Fibroblast of peridontal ligament (primary cell): ENCODE measurements around the gene MRGPRG.
"Not testable (repeated sequence)": the region's sequence is repeated elsewhere in the genome, so short reads cannot be mapped to it uniquely, and the experiment has no call there.

Source experiments
- DNase-seq: peaks from one replicate; pipeline ENCODE4 v3.0.0-alpha.2; 2010; ENCODE audit errors: extremely low read depth

The MRGPRG gene

DNA sequence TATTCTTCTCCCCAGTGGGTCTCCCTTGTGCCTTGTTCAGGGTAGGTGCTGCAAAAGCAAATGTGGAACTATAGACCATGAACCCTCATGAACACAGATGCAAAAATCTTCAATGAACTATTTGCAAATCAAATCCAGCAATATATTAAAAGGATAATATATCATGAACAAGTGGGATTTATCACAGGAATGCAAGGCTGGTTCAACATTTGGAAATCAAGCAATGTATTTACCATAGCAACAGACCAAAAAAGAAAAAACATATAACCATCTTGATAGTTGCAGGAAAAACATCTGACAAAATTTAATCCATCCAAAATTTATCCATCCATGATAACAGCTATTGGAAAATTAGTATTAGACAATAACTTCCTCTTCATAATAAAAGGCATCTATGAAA, 42.1 kb downstream of the MRGPRG start:
- DNase-seq = no peak

DNA sequence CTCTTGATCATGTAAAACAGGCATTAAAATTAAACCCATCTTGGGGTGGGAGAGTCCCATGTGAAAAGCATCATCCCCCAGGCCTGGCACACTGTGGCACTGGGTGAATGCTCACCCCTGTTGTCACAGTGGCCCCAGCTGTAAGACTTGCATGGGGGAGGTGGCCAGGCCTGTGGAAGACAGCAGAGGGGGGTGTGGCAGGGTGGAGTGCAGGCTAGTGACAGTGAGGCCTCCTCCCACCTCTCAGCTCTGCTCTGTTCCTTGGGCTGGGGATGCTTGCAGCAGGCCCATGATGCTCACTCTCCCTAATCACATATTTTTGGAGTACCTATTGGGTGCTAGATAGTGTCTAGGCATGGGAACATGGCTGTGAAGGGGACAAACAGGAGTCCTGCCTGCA, 43.4 kb downstream of the MRGPRG start:
- DNase-seq = no peak

DNA sequence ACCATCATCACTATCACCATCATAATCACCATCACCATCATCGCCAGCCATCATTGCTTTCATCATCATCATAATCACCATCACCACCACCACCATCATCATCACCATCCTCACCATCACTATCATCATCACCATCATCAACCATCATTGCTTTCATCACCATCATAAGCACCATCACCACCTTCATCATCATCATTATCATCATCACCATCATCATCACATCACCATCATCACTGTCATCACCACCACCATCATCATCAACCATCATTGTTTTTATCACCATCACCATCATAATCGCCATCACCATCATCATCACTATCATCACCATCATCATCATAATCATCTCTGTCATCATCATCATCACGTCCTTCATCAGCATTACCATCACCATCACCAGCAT, 44.2 kb downstream of the MRGPRG start:
- no peak for DNase-seq

DNA sequence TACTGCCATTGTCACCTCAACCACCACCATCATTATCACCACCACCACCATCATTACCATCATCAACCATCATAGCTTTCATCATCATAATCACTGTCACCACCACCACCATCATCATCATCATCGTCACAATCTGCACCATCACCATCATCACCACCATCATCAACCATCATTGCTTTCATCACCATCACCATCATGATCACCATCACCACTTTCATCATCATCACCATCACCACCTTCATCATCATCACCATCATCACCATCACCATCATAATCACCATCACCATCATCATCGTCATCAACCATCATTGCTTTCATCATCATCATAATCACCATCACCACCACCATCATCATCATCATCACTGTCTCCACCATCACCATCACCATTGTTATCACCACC, 44.8 kb downstream of the MRGPRG start:
- no peak for DNase-seq

DNA sequence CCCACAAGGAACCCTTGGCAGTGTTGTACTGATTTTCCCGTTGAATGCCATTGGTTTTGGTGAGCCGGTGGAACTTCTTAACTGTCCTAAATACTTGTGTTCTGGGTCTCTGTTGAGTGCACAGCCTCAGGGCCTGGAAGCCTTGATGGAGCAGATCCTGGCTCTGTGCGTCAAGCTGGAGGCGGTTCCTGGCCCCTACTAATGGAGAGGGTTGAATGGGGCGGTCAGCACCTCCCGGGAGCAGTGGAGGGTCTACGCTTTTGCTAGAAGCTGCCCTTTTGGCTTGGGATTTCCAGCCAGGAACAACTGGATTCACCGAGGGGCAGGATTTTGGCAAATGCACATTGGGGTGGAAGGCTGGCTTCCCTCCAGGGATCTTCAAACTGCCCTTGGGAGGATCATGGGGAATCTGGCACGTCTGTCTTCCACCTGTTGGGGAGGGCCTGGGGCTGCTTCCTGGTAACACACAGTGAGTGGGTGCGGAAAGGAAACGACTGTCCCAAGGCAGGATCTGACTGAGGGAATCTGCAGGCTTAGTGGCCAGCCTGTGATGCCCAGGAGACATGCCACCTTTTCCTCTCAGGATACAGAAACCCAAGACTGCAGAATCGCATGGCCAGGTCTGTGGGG, 46.6 kb downstream of the MRGPRG start:
- DNase-seq = no peak

DNA sequence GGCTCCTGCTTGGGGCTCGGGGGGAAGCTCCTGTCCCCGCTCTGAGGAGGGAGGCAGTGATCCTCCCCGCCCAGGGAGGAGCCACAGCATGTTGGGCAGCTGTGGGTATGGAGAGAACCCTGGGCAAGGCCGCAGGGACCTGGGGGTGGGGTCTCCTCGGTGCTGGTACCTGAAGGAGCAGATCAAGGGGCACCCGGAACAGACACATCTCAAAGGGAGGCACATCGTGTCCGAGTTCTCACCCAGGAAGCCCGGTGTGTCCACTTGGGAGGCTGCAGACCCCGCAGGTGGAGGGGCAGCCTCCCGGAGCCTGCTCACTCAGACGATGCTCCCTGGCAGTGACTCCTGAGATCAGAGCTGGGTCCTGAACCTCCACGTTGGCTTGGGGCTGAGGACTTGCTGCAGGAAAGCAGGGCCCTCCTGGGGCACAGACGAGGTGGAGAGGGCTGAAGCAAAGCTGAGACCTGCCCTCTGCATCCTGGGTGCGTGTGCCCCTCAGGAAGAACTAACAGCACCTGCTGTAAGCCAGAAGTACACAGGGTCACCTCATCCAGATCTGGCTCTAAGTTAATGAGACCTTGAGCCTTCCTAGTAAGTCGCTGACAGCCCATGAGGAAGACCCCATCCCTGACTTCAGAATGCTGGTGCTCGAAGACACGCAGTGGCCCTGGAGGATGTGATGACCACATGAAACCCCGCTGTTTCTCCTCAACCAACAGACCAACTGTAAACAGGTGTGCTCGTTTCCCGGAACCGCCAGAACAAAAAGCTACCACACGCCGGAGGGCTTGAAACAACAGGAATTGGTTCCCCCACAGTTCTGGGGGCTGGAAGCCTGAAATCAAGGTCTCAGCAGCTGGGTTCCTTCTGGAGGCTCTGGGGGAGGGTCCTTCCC, 47.6 kb downstream of the MRGPRG start:
- DNase-seq = no peak

DNA sequence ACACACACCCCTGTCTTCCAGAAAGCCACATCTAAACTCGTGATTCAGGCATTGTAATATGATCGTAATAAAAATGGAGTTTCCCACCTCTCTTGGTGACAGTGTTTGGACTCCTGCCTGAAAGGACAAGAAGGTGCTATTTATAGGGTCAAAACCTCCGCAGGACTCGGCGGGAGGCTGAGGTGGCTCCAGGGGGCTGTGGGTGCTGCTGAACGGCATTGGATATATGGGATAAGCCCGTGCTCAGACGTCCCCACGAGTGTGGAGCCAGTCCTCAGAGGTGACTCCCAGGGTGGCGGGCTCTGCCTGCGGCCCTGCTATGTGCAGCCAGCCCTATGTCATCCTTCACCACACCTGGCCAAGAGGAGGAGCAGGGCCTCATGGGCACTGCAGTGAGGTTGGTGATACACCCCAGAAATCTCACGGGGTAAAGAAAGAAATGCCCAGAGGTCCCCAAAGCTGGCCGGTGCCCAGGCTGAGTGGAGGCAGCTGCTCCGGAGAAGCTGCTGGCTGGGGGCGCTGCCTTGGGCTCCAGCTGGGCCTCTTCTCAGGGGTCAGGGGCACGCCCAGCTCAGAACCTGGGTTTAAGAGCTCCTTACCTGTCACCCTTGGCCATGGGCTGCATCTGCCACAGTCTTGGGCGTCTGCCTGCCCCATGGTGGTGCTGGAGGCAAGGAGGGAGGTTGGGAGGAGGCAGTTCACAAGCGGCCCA, 48.4 kb downstream of the MRGPRG start:
- no peak for DNase-seq

DNA sequence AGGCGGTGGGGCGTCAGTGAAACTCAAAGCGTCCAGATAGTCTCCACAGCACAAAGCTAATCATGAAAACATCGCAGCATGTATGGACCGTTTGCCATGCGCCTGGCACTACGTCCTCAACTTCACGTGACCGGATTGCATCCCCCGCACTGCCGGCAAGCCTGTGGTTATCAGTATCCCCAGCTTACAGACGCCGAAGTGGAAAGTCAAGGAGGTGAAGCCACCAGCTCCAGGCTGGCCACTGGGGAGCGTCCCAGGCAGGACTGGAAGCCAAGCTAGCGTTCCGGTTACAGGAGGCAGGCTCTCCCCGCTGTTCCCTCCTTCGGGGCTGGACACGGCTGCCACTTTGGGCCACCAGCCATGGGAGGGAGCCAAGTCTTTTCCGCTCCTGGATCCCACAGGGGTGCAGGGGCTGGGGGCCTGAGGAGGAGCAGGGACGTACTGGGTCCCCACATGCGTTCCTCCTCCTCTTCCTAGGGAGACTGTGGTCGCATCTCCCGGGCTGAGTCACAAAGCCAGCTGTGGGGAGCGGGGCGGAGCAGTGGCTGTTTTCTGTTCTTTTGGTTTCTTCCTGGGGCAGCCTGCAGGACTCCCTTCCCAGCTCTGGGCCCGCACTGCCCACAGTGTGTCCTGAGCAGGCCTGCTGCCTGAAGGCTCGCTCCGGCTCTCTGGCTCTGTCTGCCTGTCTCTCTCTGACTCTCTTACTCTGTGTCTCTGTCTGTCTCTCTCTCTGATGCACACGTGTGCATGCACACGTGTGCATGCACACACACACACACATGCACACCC, 49.2 kb downstream of the MRGPRG start:
- DNase-seq = peak; percentile 59

DNA sequence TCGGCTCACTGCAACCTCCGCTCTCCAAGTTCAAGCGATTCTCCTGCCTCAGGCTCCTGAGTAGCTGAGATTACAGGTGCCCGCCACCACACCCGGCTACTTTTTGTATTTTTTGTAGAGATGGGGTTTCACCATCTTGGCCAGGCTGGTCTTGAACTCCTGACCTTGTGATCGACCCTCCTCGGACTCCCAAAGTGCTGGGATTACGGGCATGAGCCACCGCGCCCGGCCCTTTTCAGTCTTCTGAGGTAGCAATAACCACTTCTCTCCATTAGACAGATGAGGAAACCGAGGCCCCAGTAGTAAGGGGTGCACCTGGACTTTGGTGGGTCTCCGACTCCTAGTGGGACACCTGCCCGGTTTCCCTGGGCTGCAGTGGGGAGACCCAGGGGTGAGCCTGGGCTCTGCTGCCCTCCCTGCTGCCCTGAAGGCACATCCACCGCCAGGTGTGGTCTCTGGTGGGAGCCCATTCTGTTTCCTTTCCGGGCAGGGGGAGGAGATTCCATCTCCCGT, 49.8 kb downstream of the MRGPRG start:
- not testable (repeated sequence) for DNase-seq
